WTC11 (cell line): ENCODE results near the gene CHPF2.

Experiments
- CREB1 ChIP-seq: sonication (generic); formaldehyde crosslinking; IDR thresholded peaks from 2 replicates; pipeline ENCODE4 v1.8.0; 2023; ENCODE audit warnings: mild to moderate bottlenecking, missing genetic modification reagents
- PRDM15 ChIP-seq: sonication (generic); formaldehyde crosslinking; IDR thresholded peaks from 2 replicates; pipeline ENCODE4 v1.8.0; 2022; ENCODE audit warnings: missing genetic modification reagents
- TP53 ChIP-seq: sonication (generic); formaldehyde crosslinking; IDR thresholded peaks from 2 replicates; pipeline ENCODE4 v1.8.1; 2023; ENCODE audit warnings: mild to moderate bottlenecking, missing genetic modification reagents
- USF1 ChIP-seq: sonication (generic); formaldehyde crosslinking; IDR thresholded peaks from 2 replicates; pipeline ENCODE4 v1.8.0; 2022; ENCODE audit warnings: mild to moderate bottlenecking, missing genetic modification reagents
- TF ChIP-seq, protein P1 (sequence below): fragments of 200-600 bp; IDR thresholded peaks from 2 replicates; pipeline ENCODE4 v1.8.0; 2022; ENCODE audit warnings: antibody characterized with exemption

DNA sequence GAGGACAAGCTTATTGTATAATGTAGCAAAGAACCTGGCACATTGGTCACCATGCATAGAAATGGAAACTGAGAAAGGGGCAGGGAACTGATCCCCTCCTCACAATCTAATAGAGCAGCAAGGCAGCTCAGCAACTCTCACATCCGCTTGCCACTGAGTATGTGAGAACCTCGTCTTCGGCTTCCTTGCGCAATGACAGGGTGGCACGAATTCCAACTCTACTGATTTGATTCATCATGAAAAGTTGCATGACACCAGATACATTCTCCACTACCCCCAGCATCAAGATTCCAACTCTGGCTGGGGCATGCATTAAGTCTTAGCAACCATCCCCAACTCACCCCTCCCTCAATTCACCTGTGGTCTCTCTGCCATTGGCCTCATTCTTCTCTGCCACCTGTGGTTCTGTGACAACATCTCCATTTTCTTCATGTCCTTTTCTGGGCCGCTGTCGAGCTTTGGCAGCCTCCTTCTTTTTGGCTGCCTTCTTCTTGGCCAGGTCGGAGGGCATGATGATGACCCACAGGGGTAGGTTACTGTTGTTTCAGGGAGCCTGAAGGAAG lies 6.3 kb upstream of the CHPF2 start:
- TF ChIP-seq, protein P1, sequence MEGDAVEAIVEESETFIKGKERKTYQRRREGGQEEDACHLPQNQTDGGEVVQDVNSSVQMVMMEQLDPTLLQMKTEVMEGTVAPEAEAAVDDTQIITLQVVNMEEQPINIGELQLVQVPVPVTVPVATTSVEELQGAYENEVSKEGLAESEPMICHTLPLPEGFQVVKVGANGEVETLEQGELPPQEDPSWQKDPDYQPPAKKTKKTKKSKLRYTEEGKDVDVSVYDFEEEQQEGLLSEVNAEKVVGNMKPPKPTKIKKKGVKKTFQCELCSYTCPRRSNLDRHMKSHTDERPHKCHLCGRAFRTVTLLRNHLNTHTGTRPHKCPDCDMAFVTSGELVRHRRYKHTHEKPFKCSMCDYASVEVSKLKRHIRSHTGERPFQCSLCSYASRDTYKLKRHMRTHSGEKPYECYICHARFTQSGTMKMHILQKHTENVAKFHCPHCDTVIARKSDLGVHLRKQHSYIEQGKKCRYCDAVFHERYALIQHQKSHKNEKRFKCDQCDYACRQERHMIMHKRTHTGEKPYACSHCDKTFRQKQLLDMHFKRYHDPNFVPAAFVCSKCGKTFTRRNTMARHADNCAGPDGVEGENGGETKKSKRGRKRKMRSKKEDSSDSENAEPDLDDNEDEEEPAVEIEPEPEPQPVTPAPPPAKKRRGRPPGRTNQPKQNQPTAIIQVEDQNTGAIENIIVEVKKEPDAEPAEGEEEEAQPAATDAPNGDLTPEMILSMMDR: no peak
- TF ChIP-seq TP53 (CRISPR knock-in tag): no peak
- no peak for TF ChIP-seq USF1 (CRISPR knock-in tag)
- TF ChIP-seq PRDM15 (CRISPR knock-in tag): no peak
- TF ChIP-seq CREB1 (CRISPR knock-in tag): no peak
